ENCODE data around the gene RALGPS2.

The RALGPS2 gene

GRCh38 chr1:178810585-178810984 is 85.5 kb downstream of the RALGPS2 start:
- H3K36me3 ChIP-seq (ENCODE audit: control insufficient read depth in 2 of 2, insufficient read depth in 1 of 2, low read length in 2 of 2), result 0 out of 3 replicates have a peak, but pooled peaks cover 0 to 3% of the 10 kb centered on the region in 2 experiments
- H3K27ac ChIP-seq (ENCODE audit: extremely low read depth, low read depth, low read length), result no peak overlapping the region
- ChIA-PET POLR2A (no interaction called here), CTCF (no interaction called here)
- no peak for TF ChIP-seq ZNF596 (tag by site-specific recombination; IDR thresholded peaks at IDR 0.05)
- TF ChIP-seq GLIS1 (tag by site-specific recombination; IDR thresholded peaks at IDR 0.05), result no peak
- TF ChIP-seq ZNF473 (tag by site-specific recombination; IDR thresholded peaks at IDR 0.05), result no peak
- no peak for TF ChIP-seq ZNF140 (tag by site-specific recombination; IDR thresholded peaks at IDR 0.05)
- no peak for TF ChIP-seq SETDB1 (IDR thresholded peaks at IDR 0.05; ENCODE audit: insufficient read length, low read length)
- no peak for TF ChIP-seq ZFHX2 (tag by site-specific recombination; conservative IDR thresholded peaks at IDR 0.05)
- TF ChIP-seq HOXC10 (CRISPR knock-in tag; IDR thresholded peaks at IDR 0.05), result no peak
- TF ChIP-seq ZNF768 (tag by site-specific recombination; IDR thresholded peaks at IDR 0.05), result no peak
- TF ChIP-seq ZNF629 (tag by site-specific recombination; IDR thresholded peaks at IDR 0.05), result no peak
- no peak for TF ChIP-seq ZNF404 (tag by site-specific recombination; IDR thresholded peaks at IDR 0.05)
- TF ChIP-seq ZBTB17 (tag by site-specific recombination; IDR thresholded peaks at IDR 0.05), result no peak
- no peak for TF ChIP-seq ZNF660 (tag by site-specific recombination; IDR thresholded peaks at IDR 0.05)
- TF ChIP-seq ZNF350 (tag by site-specific recombination; IDR thresholded peaks at IDR 0.05), result no peak
- no peak for TF ChIP-seq ZNF610 (tag by site-specific recombination; IDR thresholded peaks at IDR 0.05; ENCODE audit: borderline replicate concordance)
- no peak for TF ChIP-seq ZSCAN18 (tag by site-specific recombination; IDR thresholded peaks at IDR 0.05)
- TF ChIP-seq, protein P1, sequence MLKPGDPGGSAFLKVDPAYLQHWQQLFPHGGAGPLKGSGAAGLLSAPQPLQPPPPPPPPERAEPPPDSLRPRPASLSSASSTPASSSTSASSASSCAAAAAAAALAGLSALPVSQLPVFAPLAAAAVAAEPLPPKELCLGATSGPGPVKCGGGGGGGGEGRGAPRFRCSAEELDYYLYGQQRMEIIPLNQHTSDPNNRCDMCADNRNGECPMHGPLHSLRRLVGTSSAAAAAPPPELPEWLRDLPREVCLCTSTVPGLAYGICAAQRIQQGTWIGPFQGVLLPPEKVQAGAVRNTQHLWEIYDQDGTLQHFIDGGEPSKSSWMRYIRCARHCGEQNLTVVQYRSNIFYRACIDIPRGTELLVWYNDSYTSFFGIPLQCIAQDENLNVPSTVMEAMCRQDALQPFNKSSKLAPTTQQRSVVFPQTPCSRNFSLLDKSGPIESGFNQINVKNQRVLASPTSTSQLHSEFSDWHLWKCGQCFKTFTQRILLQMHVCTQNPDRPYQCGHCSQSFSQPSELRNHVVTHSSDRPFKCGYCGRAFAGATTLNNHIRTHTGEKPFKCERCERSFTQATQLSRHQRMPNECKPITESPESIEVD (tag by site-specific recombination; IDR thresholded peaks at IDR 0.05), result no peak
- no peak for TF ChIP-seq ZNF529 (tag by site-specific recombination; IDR thresholded peaks at IDR 0.05; ENCODE audit: insufficient replicate concordance)
- no peaks in the 10 kb centered on the region for H3K9me3 ChIP-seq (ENCODE audit: control insufficient read depth, insufficient read depth, low read depth, low read length)
- no peaks in the 10 kb centered on the region for H3K4me1 ChIP-seq (ENCODE audit: control insufficient read depth, insufficient read depth, low read length)
- H3K4me3 ChIP-seq (ENCODE audit: low read depth, low read length), result no peak overlapping the region

DNA sequence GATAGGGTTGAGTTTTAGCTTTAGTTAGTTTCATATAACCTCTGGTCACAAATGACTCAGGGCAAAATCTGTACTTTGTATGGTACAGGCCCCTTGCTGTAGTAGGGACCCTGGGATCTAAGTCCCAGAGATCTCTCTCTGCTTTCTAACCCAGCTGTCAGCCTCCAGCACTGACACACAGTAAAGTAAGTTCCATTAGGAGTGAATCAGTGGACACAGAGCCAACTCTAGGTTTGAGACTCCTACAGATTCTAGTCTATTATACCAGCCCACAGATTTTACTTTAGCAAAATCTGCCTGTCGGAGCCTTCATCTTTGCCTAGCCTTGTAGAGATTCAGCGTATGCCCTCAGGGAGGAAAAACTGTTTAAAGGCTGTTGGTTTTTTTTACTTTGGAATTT is 93.4 kb downstream of the RALGPS2 start:
- CTCF ChIA-PET, result interaction anchor here (1.3 kb wide), 1 partner anchor 185 kb away, joined by 3 read pairs; no protein-coding TSS in a partner anchor
- no peak overlapping the region for H3K27ac ChIP-seq (ENCODE audit: extremely low read depth, low read depth, low read length)
- TF ChIP-seq KLF1 (tag by site-specific recombination; IDR thresholded peaks at IDR 0.05) (no peak), KLF9 (tag by site-specific recombination; IDR thresholded peaks at IDR 0.05; ENCODE audit: low read depth) (no peak), GFI1B (tag by site-specific recombination; IDR thresholded peaks at IDR 0.05) (no peak), ZNF501 (tag by site-specific recombination; IDR thresholded peaks at IDR 0.05) (no peak)
- TF ChIP-seq, protein P2, sequence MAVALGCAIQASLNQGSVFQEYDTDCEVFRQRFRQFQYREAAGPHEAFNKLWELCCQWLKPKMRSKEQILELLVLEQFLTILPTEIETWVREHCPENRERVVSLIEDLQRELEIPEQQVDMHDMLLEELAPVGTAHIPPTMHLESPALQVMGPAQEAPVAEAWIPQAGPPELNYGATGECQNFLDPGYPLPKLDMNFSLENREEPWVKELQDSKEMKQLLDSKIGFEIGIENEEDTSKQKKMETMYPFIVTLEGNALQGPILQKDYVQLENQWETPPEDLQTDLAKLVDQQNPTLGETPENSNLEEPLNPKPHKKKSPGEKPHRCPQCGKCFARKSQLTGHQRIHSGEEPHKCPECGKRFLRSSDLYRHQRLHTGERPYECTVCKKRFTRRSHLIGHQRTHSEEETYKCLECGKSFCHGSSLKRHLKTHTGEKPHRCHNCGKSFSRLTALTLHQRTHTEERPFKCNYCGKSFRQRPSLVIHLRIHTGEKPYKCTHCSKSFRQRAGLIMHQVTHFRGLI (tag by site-specific recombination; IDR thresholded peaks at IDR 0.05), result no peak

More for the DNA sequence above, 93.4 kb downstream of the RALGPS2 start:
- H3K4me3 ChIP-seq (ENCODE audit: low read depth, low read length), result no peak overlapping the region
- peaks cover 0 to 4% of the 10 kb centered on the region in 2 experiments; a peak in 1 of 3 replicates for H3K36me3 ChIP-seq (ENCODE audit: control insufficient read depth in 2 of 2, insufficient read depth in 1 of 2, low read length in 2 of 2)
- POLR2A ChIA-PET, result no interaction called here
- no peaks in the 10 kb centered on the region; the same call in 1 of the 2 replicates for H3K4me1 ChIP-seq (ENCODE audit: control insufficient read depth, insufficient read depth, low read length)
- no peaks in the 10 kb centered on the region for H3K9me3 ChIP-seq (ENCODE audit: control insufficient read depth, insufficient read depth, low read depth, low read length)

Data from HEK293 (cell line).